CD4-positive, alpha-beta T cell treated with Interleukin-17A for 4 hours (primary cell): Measurements from ENCODE around the gene PRKAB1.

Source experiments
- DNase-seq: peaks from one replicate; pipeline ENCODE4 v3.0.0-alpha.2; 2020; ENCODE audit warnings: mixed read lengths

PRKAB1 gene

GRCh38 chr12:119664642-119665041 is 3.3 kb upstream of the PRKAB1 start:
- DNase-seq, result no peak

GRCh38 chr12:119665164-119665929 is 2.6 kb upstream of the PRKAB1 start:
- no peak for DNase-seq

GRCh38 chr12:119666226-119666795 is 1.6 kb upstream of the PRKAB1 start:
- DNase-seq, result no peak

- no peak for DNase-seq
Measured at GRCh38 chr12:119666900-119667576, 895 bp upstream of the PRKAB1 start.

GRCh38 chr12:119668324-119668841 is 450 bp downstream of the PRKAB1 start:
- no peak for DNase-seq

- no peak for DNase-seq
Measured at GRCh38 chr12:119669744-119670472, 2.0 kb downstream of the PRKAB1 start.

- DNase-seq, result no peak
Measured at GRCh38 chr12:119671070-119671469, 3.1 kb downstream of the PRKAB1 start.

GRCh38 chr12:119672194-119672593 is 4.3 kb downstream of the PRKAB1 start:
- DNase-seq, result no peak

- no peak for DNase-seq
Measured at GRCh38 chr12:119673634-119674033, 5.7 kb downstream of the PRKAB1 start.

- DNase-seq, result no peak
Measured at GRCh38 chr12:119674560-119674959, 6.6 kb downstream of the PRKAB1 start.

- DNase-seq, result no peak
Measured at GRCh38 chr12:119676022-119676421, 8.1 kb downstream of the PRKAB1 start.

GRCh38 chr12:119676573-119676972 is 8.6 kb downstream of the PRKAB1 start:
- no peak for DNase-seq

- no peak for DNase-seq
Measured at GRCh38 chr12:119678459-119678858, 10.5 kb downstream of the PRKAB1 start.

- no peak for DNase-seq
Measured at GRCh38 chr12:119679081-119679480, 11.1 kb downstream of the PRKAB1 start.

- DNase-seq, result no peak
Measured at GRCh38 chr12:119679490-119679889, 11.6 kb downstream of the PRKAB1 start.

- no peak for DNase-seq
Measured at GRCh38 chr12:119681111-119681510, 13.2 kb downstream of the PRKAB1 start.

- no peak for DNase-seq
Measured at GRCh38 chr12:119681728-119682638, 14.1 kb downstream of the PRKAB1 start.

GRCh38 chr12:119682639-119683252 is 14.8 kb downstream of the PRKAB1 start:
- DNase-seq, result no peak

GRCh38 chr12:119683413-119683812 is 15.5 kb downstream of the PRKAB1 start:
- DNase-seq, result no peak

- DNase-seq, result no peak
Measured at GRCh38 chr12:119683816-119684215, 15.9 kb downstream of the PRKAB1 start.

- no peak for DNase-seq
Measured at GRCh38 chr12:119684711-119685369, 16.9 kb downstream of the PRKAB1 start.
